ENCODE results near the gene ARHGEF3. TPM values are rescaled to one million over a fixed set of nuclear protein-coding genes. Genes with fewer than 3 reads are reported as not detected.
A peak's percentile ranks its signal among the peaks of the same experiment; 100 is the strongest.

The ARHGEF3 gene
- total RNA-seq, 1 donor from 2014 or later = 0.52 TPM

DNA sequence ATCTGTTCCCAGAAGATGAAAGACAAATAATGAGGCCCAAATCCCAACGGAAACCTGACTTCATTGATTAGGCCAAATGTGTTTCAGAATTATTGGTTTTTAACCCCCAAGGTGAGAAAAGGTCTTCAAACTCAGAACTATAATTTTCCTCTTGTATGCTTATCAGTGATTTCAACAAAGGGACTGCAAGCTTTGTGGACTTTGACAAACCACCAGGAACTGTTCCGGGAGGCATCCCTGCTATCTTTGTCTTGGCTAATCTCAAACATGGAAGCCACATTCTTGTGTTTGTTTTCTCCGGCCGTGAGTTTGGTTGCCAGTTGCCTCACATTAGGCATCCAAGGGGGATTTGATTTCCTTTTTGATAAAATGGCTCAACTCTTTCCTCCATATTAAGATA is 19.5 kb downstream of the ARHGEF3 start:
- Histone ChIP-seq H3K4me2 (no peak overlapping the region), H3K4me1 (peaks cover 7% of the 10 kb centered on the region), H3K36me3 (no peaks in the 10 kb centered on the region), H3F3A (ENCODE audit: low read depth) (no peaks in the 10 kb centered on the region), H3K9ac (no peak overlapping the region), H3K79me2 (ENCODE audit: low read depth) (no peaks in the 10 kb centered on the region), H3K4me3 (no peak overlapping the region), H3K9me3 (ENCODE audit: low read depth) (no peaks in the 10 kb centered on the region), H2AFZ (replicated peaks) (peak overlapping the region; percentile 80), H3K27ac (no peak overlapping the region), H4K20me1 (ENCODE audit: low read depth) (no peaks in the 10 kb centered on the region), H3K27me3 (no peaks in the 10 kb centered on the region)
- Mint-ChIP-seq H3K27me3 (ENCODE audit: insufficient read depth, low read depth) (peaks cover 2% of the 10 kb centered on the region), H3K36me3 (no peaks in the 10 kb centered on the region), H3K4me1 (no peaks in the 10 kb centered on the region), H3K27ac (no peak overlapping the region), H3K4me3 (no peak overlapping the region), H3K9me3 (no peaks in the 10 kb centered on the region)
- TF ChIP-seq, protein P1, sequence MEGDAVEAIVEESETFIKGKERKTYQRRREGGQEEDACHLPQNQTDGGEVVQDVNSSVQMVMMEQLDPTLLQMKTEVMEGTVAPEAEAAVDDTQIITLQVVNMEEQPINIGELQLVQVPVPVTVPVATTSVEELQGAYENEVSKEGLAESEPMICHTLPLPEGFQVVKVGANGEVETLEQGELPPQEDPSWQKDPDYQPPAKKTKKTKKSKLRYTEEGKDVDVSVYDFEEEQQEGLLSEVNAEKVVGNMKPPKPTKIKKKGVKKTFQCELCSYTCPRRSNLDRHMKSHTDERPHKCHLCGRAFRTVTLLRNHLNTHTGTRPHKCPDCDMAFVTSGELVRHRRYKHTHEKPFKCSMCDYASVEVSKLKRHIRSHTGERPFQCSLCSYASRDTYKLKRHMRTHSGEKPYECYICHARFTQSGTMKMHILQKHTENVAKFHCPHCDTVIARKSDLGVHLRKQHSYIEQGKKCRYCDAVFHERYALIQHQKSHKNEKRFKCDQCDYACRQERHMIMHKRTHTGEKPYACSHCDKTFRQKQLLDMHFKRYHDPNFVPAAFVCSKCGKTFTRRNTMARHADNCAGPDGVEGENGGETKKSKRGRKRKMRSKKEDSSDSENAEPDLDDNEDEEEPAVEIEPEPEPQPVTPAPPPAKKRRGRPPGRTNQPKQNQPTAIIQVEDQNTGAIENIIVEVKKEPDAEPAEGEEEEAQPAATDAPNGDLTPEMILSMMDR (IDR thresholded peaks at IDR 0.05) = no peak
- TF ChIP-seq EZH2phosphoT487 (IDR thresholded peaks at IDR 0.05) = no peak
- no peak for TF ChIP-seq EZH2 (IDR thresholded peaks at IDR 0.05)
- DNase-seq (ENCODE audit: low spot score) = peak; percentile 51

DNA sequence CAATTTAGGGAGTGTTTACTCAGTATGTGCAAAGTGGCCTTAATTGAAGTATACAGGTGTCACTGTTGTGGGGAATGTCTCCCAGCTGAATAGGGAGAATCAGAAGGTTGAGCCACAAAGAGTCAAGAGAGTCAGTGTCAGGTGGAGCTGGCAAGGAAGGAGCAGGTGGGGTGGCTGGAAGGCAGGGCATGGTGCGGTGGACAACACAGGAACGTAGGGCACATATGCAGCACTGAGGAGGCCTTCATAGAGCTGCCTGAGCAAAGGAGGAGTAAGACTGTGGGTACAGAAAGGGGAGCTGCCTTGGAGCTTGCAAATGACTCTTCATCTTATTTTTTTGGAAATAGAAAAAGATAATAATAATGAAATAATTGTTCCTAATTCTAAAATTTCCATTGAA is 20.0 kb downstream of the ARHGEF3 start:
- Histone ChIP-seq H3K4me1 (peaks cover 7% of the 10 kb centered on the region), H3F3A (ENCODE audit: low read depth) (no peaks in the 10 kb centered on the region), H3K27me3 (no peaks in the 10 kb centered on the region), H3K79me2 (ENCODE audit: low read depth) (no peaks in the 10 kb centered on the region), H3K27ac (no peak overlapping the region), H4K20me1 (ENCODE audit: low read depth) (no peaks in the 10 kb centered on the region), H2AFZ (replicated peaks) (no peak overlapping the region), H3K9me3 (ENCODE audit: low read depth) (no peaks in the 10 kb centered on the region), H3K4me2 (no peak overlapping the region), H3K9ac (no peak overlapping the region), H3K36me3 (no peaks in the 10 kb centered on the region), H3K4me3 (no peak overlapping the region)
- H3K4me1 Mint-ChIP-seq = no peaks in the 10 kb centered on the region
- no peaks in the 10 kb centered on the region for H3K9me3 Mint-ChIP-seq
- H3K4me3 Mint-ChIP-seq = no peak overlapping the region
- no peak for DNase-seq (ENCODE audit: low spot score)
- peaks cover 2% of the 10 kb centered on the region for H3K27me3 Mint-ChIP-seq (ENCODE audit: insufficient read depth, low read depth)
- no peaks in the 10 kb centered on the region for H3K36me3 Mint-ChIP-seq
- TF ChIP-seq EZH2 (IDR thresholded peaks at IDR 0.05) = no peak
- TF ChIP-seq EZH2phosphoT487 (IDR thresholded peaks at IDR 0.05) = no peak
- TF ChIP-seq, protein P1 (IDR thresholded peaks at IDR 0.05) = no peak
- H3K27ac Mint-ChIP-seq = no peak overlapping the region

DNA sequence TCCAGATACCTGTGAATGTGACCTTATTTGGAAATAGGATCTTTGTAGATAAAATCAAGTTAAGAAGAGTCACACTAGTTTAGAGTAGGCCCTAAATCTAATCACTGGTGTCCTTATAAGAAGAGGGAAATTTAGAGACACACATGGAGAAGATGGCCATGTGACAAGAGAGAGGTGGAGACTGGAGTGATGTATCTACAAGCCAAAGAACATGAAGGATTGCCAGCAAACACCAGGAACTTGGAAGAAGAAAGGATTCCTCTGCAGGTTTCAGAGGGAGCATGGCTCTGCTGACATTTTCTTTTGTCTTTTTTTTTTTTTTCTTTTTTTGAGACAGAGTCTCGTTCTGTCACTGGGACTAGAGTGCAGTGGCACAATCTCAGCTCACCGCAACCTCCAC is 20.8 kb downstream of the ARHGEF3 start:
- Mint-ChIP-seq H3K9me3 (no peaks in the 10 kb centered on the region), H3K4me1 (peaks cover 2% of the 10 kb centered on the region), H3K36me3 (no peaks in the 10 kb centered on the region), H3K27me3 (ENCODE audit: insufficient read depth, low read depth) (peaks cover 2% of the 10 kb centered on the region), H3K27ac (no peak overlapping the region), H3K4me3 (no peak overlapping the region)
- no peaks in the 10 kb centered on the region for H3K79me2 ChIP-seq (ENCODE audit: low read depth)
- H3K4me3 ChIP-seq = no peak overlapping the region
- DNase-seq (ENCODE audit: low spot score) = no peak
- peaks cover 7% of the 10 kb centered on the region for H3K4me1 ChIP-seq
- H3K9ac ChIP-seq = no peak overlapping the region
- no peak overlapping the region for H3K27ac ChIP-seq
- TF ChIP-seq, protein P1 (IDR thresholded peaks at IDR 0.05) = no peak
- TF ChIP-seq EZH2phosphoT487 (IDR thresholded peaks at IDR 0.05) (no peak), EZH2 (IDR thresholded peaks at IDR 0.05) (no peak)
- H3K4me2 ChIP-seq = no peak overlapping the region
- no peaks in the 10 kb centered on the region for H3K36me3 ChIP-seq
- no peak overlapping the region for H2AFZ ChIP-seq (replicated peaks)
- no peaks in the 10 kb centered on the region for H3K9me3 ChIP-seq (ENCODE audit: low read depth)
- no peaks in the 10 kb centered on the region for H3F3A ChIP-seq (ENCODE audit: low read depth)
- no peaks in the 10 kb centered on the region for H4K20me1 ChIP-seq (ENCODE audit: low read depth)
- no peaks in the 10 kb centered on the region for H3K27me3 ChIP-seq

Measured in neural progenitor cell (in vitro differentiated cells).